Prostate gland (tissue), 2 donors: ENCODE results near the gene INHBC. TPM values are rescaled to one million over a fixed set of nuclear protein-coding genes. Genes with fewer than 3 reads are reported as not detected.

Experiments used
- DNase-seq: peaks from one replicate; pipeline ENCODE4 v3.0.0-alpha.2; 2019; ENCODE audit warnings: low spot score
- H3K27ac ChIP-seq, 2 donors: fragments of 200-600 bp; sonication (generic); 2 replicates each; pipeline ENCODE4 v1.5.1; 2017 to 2019
- H3K27me3 ChIP-seq: fragments of 200-600 bp; sonication (generic); replicated peaks from 2 replicates; pipeline ENCODE4 v1.5.1; 2019; ENCODE audit not compliant: insufficient read depth
- H3K36me3 ChIP-seq, 2 donors: fragments of 200-600 bp; sonication (generic); 1 replicate in 1 of 2; 2 replicates in 1 of 2; pipeline versions ENCODE4 v1.5.1 to v1.8.1; 2017 to 2019
- H3K4me1 ChIP-seq: fragments of 200-600 bp; sonication (generic); replicated peaks from 2 replicates; pipeline ENCODE4 v1.5.1; 2019
- H3K4me3 ChIP-seq, 2 donors: fragments of 200-600 bp; sonication (generic); 2 replicates each; pipeline ENCODE4 v1.5.1; 2017 to 2019
- H3K9me3 ChIP-seq: fragments of 200-600 bp; sonication (generic); 2 replicates; pipeline ENCODE4 v1.5.1; 2017
- POLR2A ChIP-seq: fragments of 450-650 bp; IDR thresholded peaks from one replicate; pipeline ENCODE4 v1.6.1; 2016; ENCODE audit warnings: antibody characterized with exemption, mild to moderate bottlenecking
- POLR2AphosphoS5 ChIP-seq: sonication (generic); formaldehyde crosslinking; IDR thresholded peaks from one replicate; pipeline ENCODE4 v1.6.1; 2017; ENCODE audit warnings: antibody characterized with exemption
- WGBS: methylation state at CpG from one replicate; pipeline ENCODE4 v1.1.5; 2018; 5-methylcytosine and 5-hydroxymethylcytosine counted together
- intact Hi-C: fragments of 100-400 bp; cut with DNase I; formaldehyde crosslinking; loops from one replicate; pipeline ENCODE4 v1.14.2; 2022
- total RNA-seq, 2 donors: library from RNA; depleted of rRNA; stranded (reverse); fragments of >200 nt; gene quantifications; one replicate each; pipeline ENCODE4 v1.1.0, GENCODE V29; 2016
- TF ChIP-seq, protein P1 (sequence below), 4 experiments: fragments of 200-600 bp in 2 of 4; fragments of 450-650 bp in 2 of 4; sonication (generic) in 2 of 4; IDR thresholded peaks; 1 replicate in 3 of 4; 2 replicates in 1 of 4; pipeline ENCODE4 v1.5.1; 2016 to 2019; ENCODE audit warnings: antibody characterized with exemption in 4 of 4, mild to moderate bottlenecking in 2 of 4, moderate library complexity in 2 of 4

The INHBC gene
- total RNA-seq, 2 donors from 2014 or later, result 0.46 to 0.57 TPM

DNA sequence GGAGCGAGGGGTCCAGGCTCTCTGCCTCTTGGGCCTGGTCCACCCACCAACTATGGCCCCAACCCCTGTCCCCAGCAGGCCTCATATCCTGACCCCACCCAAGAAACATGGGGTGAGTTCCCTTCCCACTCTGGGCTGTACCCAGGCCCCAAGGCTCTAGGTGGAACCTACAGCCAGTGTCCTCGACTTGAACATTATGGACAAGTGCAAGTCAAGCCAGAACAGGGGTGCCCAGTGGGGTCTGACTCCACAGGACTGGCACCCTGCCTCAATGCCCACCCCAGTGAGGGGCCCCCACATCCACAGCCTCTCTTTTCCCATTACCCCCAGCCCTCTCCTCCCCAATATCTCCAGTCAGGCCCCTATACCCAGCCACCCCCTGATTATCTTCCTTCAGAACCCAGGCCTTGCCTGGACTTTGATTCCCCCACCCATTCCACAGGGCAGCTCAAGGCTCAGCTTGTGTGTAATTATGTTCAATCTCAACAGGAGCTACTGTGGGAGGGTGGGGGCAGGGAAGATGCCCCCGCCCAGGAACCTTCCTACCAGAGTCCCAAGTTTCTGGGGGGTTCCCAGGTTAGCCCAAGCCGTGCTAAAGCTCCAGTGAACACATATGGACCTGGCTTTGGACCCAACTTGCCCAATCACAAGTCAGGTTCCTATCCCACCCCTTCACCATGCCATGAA is 36.5 kb downstream of the INHBC start:
- TF ChIP-seq POLR2AphosphoS5, result no peak
- TF ChIP-seq, protein P1, sequence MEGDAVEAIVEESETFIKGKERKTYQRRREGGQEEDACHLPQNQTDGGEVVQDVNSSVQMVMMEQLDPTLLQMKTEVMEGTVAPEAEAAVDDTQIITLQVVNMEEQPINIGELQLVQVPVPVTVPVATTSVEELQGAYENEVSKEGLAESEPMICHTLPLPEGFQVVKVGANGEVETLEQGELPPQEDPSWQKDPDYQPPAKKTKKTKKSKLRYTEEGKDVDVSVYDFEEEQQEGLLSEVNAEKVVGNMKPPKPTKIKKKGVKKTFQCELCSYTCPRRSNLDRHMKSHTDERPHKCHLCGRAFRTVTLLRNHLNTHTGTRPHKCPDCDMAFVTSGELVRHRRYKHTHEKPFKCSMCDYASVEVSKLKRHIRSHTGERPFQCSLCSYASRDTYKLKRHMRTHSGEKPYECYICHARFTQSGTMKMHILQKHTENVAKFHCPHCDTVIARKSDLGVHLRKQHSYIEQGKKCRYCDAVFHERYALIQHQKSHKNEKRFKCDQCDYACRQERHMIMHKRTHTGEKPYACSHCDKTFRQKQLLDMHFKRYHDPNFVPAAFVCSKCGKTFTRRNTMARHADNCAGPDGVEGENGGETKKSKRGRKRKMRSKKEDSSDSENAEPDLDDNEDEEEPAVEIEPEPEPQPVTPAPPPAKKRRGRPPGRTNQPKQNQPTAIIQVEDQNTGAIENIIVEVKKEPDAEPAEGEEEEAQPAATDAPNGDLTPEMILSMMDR (IDR thresholded peaks at IDR 0.05), result no peak
- TF ChIP-seq POLR2A, result no peak
- DNase-seq, result no peak
- Histone ChIP-seq H3K27ac (no peak overlapping the region), H3K4me1 (peaks cover 10% of the 10 kb centered on the region), H3K4me3 (no peak overlapping the region), H3K9me3 (no peaks in the 10 kb centered on the region), H3K27me3 (peaks cover 6% of the 10 kb centered on the region), H3K36me3 (no peaks in the 10 kb centered on the region)
- 94% methylated on average over 4 of the region's 4 CpGs for WGBS
- intact Hi-C loops, result no loop called here

DNA sequence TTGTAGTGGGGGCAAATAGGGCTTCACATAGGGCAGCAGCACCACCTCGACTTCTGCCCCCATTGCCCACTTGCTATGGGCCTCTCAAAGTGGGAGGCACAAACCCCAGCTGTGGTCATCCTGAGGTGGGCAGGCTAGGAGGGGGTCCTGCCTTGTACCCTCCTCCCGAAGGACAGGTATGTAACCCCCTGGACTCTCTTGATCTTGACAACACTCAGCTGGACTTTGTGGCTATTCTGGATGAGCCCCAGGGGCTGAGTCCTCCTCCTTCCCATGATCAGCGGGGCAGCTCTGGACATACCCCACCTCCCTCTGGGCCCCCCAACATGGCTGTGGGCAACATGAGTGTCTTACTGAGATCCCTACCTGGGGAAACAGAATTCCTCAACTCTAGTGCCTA is 37.1 kb downstream of the INHBC start:
- Histone ChIP-seq H3K4me3 (no peak overlapping the region), H3K9me3 (no peaks in the 10 kb centered on the region), H3K27ac (no peak overlapping the region), H3K4me1 (peaks cover 13% of the 10 kb centered on the region), H3K36me3 (no peaks in the 10 kb centered on the region), H3K27me3 (peaks cover 10% of the 10 kb centered on the region)
- intact Hi-C loops, result no loop called here
- TF ChIP-seq POLR2A (no peak), POLR2AphosphoS5 (no peak)
- TF ChIP-seq, protein P1 (IDR thresholded peaks at IDR 0.05), result no peak
- DNase-seq, result no peak
- 97% methylated on average over 3 of the region's 3 CpGs for WGBS

DNA sequence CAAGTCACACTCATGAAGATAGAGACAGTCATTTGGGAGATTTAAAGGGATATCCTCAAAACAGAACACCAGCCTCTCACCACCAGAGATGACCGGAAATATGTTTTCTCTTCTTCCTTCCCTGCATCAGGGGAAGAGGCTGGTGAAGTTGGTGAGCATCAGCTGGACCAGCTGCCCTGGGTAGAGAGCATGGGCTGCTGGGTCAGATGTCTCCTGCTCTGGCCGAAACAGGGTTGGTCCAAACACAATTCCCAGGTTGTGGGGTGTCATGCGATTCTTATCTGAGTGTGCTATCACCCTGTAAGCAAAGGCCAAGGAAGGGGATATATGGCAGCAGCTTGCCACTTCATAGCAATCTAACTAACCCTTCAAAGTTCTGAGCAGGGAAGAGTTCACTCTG is 37.8 kb downstream of the INHBC start:
- Histone ChIP-seq H3K36me3 (no peaks in the 10 kb centered on the region), H3K27me3 (peaks cover 10% of the 10 kb centered on the region), H3K4me1 (peaks cover 13% of the 10 kb centered on the region), H3K9me3 (no peaks in the 10 kb centered on the region), H3K4me3 (no peak overlapping the region), H3K27ac (no peak overlapping the region)
- no peak for DNase-seq
- TF ChIP-seq POLR2AphosphoS5 (no peak), POLR2A (no peak)
- TF ChIP-seq, protein P1 (IDR thresholded peaks at IDR 0.05), result no peak
- WGBS, result 83% methylated on average over 3 of the region's 3 CpGs
- intact Hi-C loops, result no loop called here

DNA sequence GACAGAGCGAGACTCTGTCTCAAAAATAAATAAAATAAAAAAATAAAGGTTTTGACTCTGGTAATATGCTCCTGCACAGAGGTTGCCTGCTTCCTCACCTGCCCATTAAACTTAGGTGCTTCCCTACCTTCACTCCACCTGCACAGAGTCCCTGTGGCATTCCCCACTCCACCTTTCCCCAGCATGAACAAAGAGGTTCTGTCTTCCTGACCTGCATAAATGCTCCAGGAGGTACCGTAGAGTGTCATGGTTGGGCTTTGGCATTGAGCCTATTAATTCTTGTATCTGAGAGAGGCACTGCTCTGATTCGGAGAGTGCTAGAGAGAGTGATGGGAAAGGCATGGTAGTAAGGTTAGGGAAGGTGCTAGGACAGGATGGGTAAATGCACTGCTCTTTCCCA is 38.8 kb downstream of the INHBC start:
- no peaks in the 10 kb centered on the region for H3K9me3 ChIP-seq
- H3K27me3 ChIP-seq, result peaks cover 10% of the 10 kb centered on the region
- no peak for DNase-seq
- H3K27ac ChIP-seq, result no peak overlapping the region
- TF ChIP-seq, protein P1 (IDR thresholded peaks at IDR 0.05), result no peak
- TF ChIP-seq POLR2AphosphoS5 (no peak), POLR2A (no peak)
- peaks cover 13% of the 10 kb centered on the region for H3K4me1 ChIP-seq
- intact Hi-C loops, result no loop called here
- WGBS, result 36% methylated on average over 3 of the region's 3 CpGs
- no peak overlapping the region for H3K4me3 ChIP-seq
- H3K36me3 ChIP-seq, result no peaks in the 10 kb centered on the region

DNA sequence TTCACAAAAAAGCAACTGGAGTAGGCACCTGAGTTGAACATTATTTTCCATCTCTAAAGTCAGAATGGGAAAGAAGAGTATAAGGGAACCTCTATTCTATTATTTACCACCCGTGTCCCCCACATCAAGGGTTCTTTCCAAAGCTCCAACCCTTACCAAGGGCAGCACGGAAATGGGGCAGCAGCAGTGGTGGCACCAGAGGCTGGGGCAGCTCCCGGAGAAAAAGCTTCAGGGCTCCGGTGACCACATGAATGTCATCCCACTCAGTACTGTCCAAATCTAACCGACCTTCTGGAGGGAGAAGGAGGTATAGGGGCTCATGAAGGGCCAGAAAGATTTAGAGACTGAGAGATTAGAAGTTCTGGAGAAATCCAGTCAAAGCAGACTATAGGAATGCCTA is 39.3 kb downstream of the INHBC start:
- WGBS, result 88% methylated on average over 5 of the region's 5 CpGs
- H3K9me3 ChIP-seq, result no peaks in the 10 kb centered on the region

More for the DNA sequence above, 39.3 kb downstream of the INHBC start:
- Histone ChIP-seq H3K27ac (no peak overlapping the region), H3K4me1 (peaks cover 13% of the 10 kb centered on the region), H3K4me3 (no peak overlapping the region), H3K27me3 (peaks cover 10% of the 10 kb centered on the region), H3K36me3 (no peaks in the 10 kb centered on the region)
- no peak for TF ChIP-seq POLR2A
- TF ChIP-seq, protein P1 (IDR thresholded peaks at IDR 0.05), result no peak
- DNase-seq, result no peak
- intact Hi-C loops, result no loop called here
